ENCODE data around the gene PRDM11. TPM values are rescaled to one million over a fixed set of nuclear protein-coding genes. Genes with fewer than 3 reads are reported as not detected.

Gene PRDM11
- total RNA-seq, 1 donor from 2014 or later, result 18.3 TPM

GRCh38 chr11:45152740-45153595 lies 6.5 kb downstream of the PRDM11 start:
- Histone ChIP-seq H3K4me3 (no peak overlapping the region), H3K4me1 (peaks cover 8% of the 10 kb centered on the region), H3K9me3 (no peaks in the 10 kb centered on the region), H3K27ac (no peak overlapping the region), H3K27me3 (no peaks in the 10 kb centered on the region), H3K36me3 (no peaks in the 10 kb centered on the region)
- DNase-seq (no peak), ATAC-seq (no peak)
- intact Hi-C loops (cut with DNase I), result no loop called here
- no peak for TF ChIP-seq CTCF (IDR thresholded peaks at IDR 0.05)

DNA sequence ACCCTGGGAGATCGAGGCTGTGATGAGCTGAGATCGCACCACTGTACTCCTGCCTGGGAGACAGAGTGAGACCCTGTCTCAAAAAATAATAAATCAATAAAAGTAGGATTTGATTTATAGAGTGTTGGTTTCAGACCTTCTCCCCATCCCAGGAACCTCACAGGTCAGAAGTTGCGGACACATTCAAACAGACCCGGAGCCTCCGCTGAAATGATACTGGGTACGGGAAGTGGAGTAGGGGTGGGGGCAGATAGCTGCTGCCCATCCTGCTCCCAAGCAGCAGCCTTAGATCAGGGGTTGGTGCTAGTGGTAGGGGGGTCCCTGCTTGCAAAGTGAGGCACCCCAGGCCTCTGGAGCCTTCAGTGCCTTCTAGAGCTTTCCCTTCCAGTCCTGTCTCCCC lies 7.8 kb downstream of the PRDM11 start:
- H3K27me3 ChIP-seq, result no peaks in the 10 kb centered on the region
- DNase-seq (no peak), ATAC-seq (no peak)
- intact Hi-C loops (cut with DNase I), result no loop called here
- TF ChIP-seq CTCF (IDR thresholded peaks at IDR 0.05), result no peak
- no peaks in the 10 kb centered on the region for H3K36me3 ChIP-seq
- H3K27ac ChIP-seq, result no peak overlapping the region
- no peaks in the 10 kb centered on the region for H3K9me3 ChIP-seq
- peaks cover 12% of the 10 kb centered on the region for H3K4me1 ChIP-seq
- H3K4me3 ChIP-seq, result no peak overlapping the region

- ATAC-seq (no peak), DNase-seq (no peak)
- H3K27me3 ChIP-seq, result no peaks in the 10 kb centered on the region
- no peaks in the 10 kb centered on the region for H3K36me3 ChIP-seq
- intact Hi-C loops (cut with DNase I), result no loop called here
- H3K4me1 ChIP-seq, result peaks cover 12% of the 10 kb centered on the region
- H3K4me3 ChIP-seq, result no peak overlapping the region
- H3K27ac ChIP-seq, result no peak overlapping the region
- H3K9me3 ChIP-seq, result no peaks in the 10 kb centered on the region
- no peak for TF ChIP-seq CTCF (IDR thresholded peaks at IDR 0.05)
Observed at GRCh38 chr11:45155058-45155551, 8.7 kb downstream of the PRDM11 start.

DNA sequence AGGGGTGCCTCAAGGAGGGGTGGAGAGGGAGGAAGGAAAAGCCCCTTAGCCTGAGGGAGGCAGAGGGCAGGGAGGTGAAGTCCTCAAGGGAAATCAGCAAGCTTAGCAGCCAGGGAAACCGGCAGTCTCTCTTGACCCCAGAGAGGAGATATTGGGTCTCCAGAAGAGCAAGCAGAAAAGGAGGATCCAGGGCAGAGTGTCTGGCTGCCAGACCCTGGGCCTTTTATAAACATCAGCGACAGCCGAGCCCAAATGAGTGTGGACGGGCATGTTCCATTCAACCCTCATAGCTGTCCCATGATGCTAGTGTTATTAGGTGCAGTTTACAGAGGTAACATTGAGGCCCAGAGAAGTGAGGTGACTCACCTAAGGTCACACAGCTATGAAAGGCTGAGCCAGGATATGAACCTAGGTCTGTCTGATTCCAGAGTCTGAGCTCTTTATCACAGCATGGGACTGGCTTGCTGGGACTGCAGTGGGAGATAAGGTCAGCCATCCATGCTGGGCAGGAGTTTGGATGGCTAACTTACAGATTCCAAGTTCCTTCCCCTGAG lies 9.3 kb downstream of the PRDM11 start:
- ATAC-seq, result no peak
- Histone ChIP-seq H3K27me3 (no peaks in the 10 kb centered on the region), H3K4me1 (peaks cover 12% of the 10 kb centered on the region), H3K9me3 (no peaks in the 10 kb centered on the region), H3K36me3 (no peaks in the 10 kb centered on the region), H3K27ac (no peak overlapping the region), H3K4me3 (no peak overlapping the region)
- intact Hi-C loops (cut with DNase I), result no loop called here
- DNase-seq, result no peak
- TF ChIP-seq CTCF (IDR thresholded peaks at IDR 0.05), result no peak

DNA sequence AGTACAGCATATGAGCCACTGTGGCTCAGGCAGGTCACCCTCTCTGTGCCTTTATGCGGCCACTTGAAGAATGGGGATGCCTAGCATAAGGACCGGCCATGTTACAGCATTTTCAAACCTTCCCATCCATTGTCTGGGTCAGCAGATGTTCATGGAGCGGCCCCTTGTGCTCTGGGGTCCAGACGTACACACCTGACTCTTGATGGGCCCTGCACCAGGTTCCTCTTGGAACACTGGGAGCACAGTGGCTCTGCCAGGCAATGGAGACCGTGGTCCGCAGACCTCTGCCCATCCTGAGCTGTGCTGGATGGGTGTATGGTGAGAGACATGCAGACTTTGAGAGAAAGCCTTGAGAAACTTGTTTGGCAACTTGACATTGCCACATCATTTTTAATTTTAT lies 9.8 kb downstream of the PRDM11 start:
- DNase-seq (no peak), ATAC-seq (no peak)
- H3K36me3 ChIP-seq, result no peaks in the 10 kb centered on the region
- no peaks in the 10 kb centered on the region for H3K27me3 ChIP-seq
- no peak overlapping the region for H3K4me3 ChIP-seq
- H3K4me1 ChIP-seq, result peaks cover 14% of the 10 kb centered on the region
- no peak overlapping the region for H3K27ac ChIP-seq
- intact Hi-C loops (cut with DNase I), result no loop called here
- no peaks in the 10 kb centered on the region for H3K9me3 ChIP-seq
- TF ChIP-seq CTCF (IDR thresholded peaks at IDR 0.05), result no peak
